ENCODE data around the gene KLRG1.

Gene KLRG1

DNA sequence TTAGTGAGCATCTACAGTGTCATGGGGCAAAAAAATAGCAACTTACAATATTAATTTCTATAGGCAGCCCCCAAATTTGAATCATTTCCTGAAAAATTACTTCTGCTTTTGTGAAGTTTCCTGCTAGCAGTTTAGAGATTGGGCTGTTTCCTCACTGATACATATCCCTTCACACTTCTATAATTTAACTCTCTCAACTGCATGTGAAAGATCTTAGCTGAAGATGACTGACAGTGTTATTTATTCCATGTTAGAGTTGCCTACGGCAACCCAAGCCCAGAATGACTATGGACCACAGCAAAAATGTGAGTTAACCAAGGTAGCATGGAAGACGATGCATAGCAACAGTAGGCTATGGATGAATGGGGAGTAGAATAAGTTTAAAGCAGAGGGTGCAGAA lies at the start of gene KLRG1:
Gene KLRG1, plus strand, starts transcription at position 134 of the 400 bp plus-strand sequence. Its CDS starts 90 bp downstream, at position 224.
- no peak for DNase-seq

DNA sequence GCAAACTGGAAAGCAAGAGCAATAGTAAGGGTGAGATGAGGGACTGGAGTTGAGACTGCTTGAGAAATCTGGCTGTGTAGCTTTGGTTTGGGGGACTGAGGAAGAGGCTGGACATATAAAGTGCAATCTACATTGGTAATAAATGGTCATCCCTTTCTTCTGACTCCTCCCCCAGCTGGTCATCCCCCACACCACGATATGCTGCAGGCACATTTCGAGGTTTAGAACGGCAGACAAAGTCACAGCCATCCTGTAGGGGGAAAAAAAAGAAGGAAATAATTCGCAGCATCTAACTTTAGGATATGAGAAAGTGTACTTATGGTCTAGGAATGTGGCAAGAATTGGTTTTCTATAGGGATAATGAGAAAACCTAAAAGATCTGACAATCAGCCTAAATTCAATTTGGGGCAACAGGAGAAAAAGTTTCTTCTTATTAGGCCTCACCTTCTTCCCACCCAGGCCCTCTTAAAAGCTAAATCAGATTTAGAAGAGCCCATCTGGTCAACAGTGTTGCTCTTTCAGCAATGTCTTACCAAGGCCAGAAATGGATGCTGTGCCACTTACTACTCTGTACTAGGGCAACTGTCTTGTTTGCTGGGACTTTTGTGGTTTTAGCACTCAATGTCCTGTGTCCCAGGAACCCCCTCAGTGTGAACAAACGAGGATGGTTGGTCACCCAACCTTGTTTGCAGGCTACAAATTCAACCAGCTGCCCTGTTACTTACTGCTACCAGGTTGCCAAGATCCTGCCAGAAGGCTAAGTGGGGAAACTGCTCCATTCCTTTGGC lies 47.5 kb upstream of the KLRG1 start:
- DNase-seq: no peak

DNA sequence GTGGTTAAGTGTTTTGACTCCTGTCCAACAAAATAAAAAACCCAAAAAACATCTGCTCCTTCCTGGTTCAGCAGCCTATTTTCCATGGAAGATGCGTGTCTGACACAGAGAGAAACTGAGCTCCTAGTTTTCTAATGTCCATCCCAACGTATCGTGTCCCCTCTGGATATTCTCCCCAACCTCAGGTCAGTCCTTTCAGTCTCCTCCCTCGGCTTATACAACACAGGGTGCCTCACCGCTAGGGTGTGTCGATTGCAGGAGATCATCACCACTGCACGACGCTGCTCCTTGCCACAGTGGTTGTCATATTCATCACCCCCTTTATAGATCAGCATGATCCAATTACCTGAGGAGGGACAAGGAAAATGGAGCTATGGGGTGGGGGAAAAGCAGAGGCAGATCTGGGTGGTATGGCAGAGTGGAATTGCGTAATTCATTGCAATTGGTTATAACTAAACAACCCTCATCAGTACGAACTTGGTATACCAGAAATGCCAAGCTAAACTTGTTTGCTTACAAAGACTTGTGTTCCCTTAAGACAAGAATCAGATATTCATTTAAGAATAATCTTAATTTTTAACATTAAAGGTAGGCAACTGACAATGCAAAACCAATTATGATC lies 45.7 kb upstream of the KLRG1 start:
- no peak for DNase-seq

DNA sequence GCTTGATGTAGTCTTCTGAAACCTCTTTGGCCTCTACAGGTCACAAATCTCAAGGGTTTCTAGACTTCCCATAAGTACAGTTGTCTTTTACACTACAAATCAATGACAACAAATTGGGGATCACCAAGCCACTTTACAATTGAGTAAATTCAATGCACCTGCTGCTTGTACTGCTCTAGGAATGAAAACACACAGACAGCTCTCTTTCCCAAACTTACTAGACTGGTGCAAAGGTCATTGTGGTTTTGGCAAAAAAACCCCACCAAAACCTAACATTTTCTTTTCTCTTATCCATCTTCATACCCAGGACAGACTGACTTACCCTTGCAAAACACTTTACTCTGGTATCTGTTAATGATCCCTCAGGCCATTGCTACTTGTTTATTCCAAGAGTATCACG lies 42.6 kb upstream of the KLRG1 start:
- DNase-seq: no peak

DNA sequence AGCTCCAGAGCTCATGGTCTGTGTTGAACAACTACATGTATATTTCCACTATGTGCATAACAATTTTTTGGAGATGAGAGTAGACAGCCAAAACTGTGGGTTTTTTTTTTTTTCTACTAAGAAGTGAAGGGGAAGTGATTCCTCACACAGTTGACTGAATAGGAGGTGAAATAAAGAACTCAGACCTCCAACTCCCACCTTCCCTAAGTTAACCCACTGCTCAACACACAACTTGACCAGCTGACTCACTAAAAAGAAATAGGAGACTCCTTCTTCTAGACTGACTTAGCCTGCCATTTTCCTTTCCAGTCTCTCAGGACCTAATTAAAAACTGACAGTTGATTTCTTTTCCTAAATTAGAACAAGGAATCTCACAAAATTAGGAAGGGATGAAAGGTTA lies 41.6 kb upstream of the KLRG1 start:
- DNase-seq: no peak

DNA sequence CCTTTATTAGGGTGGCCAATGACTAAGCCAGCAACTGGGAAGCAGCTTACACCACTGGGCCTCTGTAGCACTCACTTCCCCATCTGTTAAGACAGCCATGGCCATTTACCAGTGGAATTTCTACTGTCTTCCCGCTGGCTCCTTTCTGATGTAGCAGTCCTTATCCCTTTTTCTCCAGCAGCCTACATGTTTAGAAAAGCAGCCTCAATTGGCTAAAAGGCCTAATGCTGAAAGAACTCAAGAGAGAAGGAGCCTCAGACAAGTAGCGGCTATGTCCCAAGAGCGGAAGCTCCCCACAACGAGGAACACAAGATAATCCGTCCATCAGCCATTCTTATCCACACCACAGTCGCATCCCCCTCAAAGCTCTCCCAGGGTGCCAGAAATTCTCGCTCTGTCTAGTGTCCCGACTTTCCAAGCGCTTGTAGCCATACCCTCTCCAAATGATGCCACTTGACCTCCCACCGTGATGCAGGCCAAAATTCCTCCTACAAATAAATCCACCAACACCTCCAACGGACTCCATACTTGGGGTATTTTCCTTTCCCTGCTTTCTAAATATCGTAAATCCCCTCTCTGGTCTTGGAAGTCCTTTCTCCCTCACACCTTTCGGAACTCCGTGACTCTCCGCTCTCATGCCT lies 40.5 kb upstream of the KLRG1 start:
- DNase-seq: no peak

DNA sequence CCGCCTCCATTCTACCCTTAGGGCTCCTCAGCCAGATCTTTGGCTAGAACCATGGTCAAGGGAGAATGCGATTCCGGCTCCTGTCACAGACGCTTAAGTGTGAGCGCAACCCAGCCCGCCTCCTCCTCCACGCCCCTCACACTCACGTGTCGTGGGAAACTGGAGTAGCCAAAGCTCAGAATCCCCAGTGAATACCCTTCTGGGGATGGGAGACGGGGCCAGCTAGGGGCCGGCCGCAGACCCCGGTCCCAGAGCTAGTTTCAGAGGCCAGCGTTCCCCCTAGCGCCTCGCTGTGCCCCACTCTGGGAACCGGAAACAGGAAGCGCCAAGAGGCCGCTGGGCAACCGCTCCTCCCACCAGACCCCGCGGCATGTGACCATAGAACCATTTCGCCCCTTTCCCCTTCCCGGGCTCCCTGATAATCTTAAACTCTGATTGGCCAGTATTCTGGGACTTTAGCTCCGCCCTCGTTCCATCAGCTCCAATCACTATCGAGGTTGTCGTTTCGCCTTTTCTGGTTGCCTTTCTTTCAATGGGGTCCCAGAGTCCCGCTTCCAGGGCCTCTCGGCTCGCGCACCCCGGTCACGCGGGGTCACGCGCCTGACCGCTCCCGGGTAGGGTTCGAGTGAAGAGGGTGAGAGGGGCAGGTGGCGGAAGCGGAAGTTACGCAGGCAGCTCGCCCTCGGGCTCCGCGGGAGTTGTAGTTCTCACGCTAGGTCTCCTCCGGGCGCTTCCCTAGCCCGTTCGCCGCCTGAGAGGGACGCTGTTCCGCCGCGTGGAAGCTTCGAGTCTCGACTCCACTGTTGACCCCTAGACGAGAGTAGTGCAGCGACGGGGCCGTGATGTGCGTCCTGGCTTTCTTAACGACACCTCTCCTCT lies 39.8 kb upstream of the KLRG1 start, which contains the start of gene M6PR:
Gene M6PR, minus strand, starts transcription at position 304 of the 879 bp plus-strand sequence. CDS start 3,241 bp downstream, outside the sequence.
- DNase-seq: peak; percentile 82

GRCh38 chr12:8950221-8950527 lies 39.2 kb upstream of the KLRG1 start:
- DNase-seq: no peak

- DNase-seq: no peak
These were observed 38.5 kb upstream of the KLRG1 start for GRCh38 chr12:8950702-8951478.

DNA sequence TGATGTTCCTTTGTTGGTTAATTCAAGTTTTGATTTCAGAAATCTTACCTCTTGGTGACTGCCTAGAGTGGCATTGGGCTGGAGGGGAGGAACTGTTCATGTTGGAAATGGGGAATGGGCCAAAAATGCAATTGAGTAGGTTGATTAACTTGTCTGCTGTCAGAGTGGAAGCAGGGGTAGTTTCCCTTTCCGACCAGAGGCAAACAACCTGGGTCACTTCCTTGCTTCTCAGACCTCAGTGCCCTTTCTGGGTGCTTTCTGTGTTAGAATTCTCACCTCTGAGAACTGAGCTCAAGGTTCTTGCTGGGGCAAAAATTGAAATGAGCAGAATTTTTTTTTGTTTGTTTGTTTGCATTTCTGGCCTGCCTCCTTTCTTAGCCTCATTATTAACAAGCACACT lies 37.6 kb upstream of the KLRG1 start:
- DNase-seq: no peak

DNA sequence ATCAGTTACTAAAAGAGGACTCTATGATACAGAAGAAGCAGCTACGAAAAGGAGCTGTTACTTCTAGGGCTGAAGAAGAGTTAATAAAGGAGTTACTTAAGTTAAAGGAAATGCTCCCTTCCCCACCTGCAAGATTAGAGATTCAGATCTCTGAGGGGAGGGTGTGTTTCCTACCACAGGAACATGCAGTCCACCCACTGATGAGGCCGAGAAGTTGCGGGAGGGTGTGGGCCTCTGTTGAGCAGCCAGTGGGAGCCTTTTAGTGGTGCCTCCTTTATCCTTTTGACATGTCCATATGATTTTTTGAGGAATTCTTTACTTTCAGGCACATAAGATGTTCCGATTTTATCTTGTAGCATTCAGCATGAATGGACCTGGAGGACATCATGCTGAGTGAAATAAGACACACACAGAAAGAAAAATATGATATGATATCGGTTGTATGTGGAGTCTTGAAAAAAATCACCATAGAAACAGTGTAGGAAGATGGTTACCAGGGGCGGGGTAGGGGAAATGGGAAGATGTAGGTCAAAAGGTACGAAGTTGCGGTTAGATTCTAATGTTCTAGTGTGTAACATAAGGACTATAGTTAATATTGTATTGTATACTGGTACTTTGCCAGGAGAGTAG lies 35.5 kb upstream of the KLRG1 start:
- peak; percentile 41 for DNase-seq

DNA sequence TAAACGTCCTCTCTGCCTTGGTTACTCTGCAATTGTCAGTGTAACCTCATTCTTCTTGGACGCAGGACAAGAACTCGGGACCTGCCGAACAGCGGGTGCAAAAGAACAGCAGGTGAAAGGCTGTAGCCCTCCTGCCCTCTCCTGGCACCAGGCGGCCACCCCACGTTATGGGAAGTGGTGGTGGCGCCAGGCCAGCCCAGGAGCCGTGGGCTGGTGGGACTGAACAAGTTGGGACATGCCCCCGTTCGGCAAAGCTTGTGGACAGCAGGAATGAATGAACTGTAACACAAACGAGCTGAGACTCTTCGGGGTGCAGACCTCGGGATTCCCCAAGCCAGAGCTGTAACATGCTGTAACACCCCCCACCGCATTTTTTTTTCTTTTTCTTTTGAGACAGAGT lies 33.3 kb upstream of the KLRG1 start:
- no peak for DNase-seq

DNA sequence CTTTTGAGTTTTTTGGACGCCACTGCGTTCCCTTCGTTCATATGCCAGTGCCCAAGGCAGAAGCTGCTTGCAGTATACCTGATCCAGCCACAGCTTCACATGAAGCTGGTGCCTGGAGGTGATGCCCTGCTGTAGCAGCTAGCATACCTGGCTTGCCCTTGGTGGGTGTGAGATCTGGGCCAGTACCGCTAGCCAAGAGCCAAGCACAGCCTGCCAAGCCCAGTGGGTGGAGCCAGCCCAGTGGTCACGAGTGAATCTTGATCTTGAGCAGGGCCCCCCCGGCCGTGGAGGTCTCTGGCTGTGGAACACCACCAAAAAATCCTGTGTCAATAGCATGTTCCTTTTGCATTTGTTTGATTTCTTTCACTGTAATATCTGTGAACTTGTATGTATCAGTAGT lies 32.6 kb upstream of the KLRG1 start:
- no peak for DNase-seq

DNA sequence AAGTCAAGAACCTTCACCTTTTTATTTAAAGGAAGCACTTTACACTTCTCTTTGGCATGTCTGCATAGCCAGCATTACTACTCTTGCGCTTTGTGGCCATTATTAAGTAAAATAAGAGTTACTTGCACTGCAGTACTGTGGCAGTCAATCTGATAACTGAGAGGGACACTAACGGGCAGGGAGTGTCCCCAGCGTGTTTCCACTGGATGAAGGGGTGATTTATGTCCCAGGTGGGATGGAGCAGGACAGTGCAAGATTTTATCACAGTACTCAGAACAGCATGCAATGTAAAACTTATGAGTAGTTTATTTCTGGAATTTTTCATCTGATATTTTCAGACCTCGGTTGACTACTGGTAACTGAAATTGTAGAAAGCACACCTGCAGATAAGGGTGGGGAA lies 31.8 kb upstream of the KLRG1 start:
- DNase-seq: no peak

GRCh38 chr12:8958066-8958465 lies 31.3 kb upstream of the KLRG1 start:
- no peak for DNase-seq

GRCh38 chr12:8960176-8960575 lies 29.2 kb upstream of the KLRG1 start:
- DNase-seq: no peak

DNA sequence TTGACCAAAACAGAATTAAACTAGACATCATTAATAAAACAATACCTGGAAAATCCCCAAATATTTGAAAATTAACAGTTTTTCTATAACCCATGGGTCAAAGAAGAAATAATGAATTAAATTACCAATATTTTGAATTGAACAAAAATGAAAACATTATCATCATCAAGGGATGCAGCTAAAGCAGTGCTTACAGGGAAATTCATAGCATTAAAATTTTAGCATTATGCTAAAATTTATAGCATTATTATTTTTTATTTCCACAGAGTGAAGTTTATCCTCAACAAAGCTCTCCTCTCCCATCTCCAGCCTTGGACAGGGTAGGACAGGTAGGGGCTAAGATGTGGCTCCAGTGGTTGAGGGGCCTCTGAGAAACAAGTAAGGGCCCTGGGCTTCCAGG lies 20.6 kb upstream of the KLRG1 start:
- DNase-seq: no peak

DNA sequence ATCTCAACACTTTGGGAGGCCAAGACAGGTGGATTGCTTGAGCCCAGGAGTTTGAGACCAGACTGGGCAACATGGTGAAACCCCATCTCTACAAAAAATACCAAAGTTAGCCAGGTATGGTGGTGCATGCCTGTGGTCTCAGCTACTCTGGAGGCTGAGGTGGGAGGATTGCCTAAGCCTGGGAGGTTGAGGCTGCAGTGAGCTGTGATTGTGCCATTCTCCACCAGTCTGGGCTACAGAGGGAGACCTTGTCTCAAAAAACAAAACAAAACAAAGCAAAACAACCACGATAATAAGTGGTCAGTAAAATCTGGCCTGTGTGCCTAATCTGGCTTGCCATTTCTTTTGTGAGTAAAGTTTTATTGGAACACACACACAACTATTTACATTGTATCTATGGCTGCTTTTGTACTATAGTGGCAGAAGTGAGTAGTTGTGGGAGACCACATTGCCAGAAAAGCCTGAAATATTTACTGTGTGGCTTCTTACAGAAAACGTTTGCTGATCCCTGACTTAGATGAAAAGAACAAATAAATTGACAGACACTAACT lies 19.4 kb upstream of the KLRG1 start:
- DNase-seq: no peak

- DNase-seq: no peak
These were observed 18.9 kb upstream of the KLRG1 start for GRCh38 chr12:8970432-8970831.

GRCh38 chr12:8980137-8980536 lies 9.2 kb upstream of the KLRG1 start:
- no peak for DNase-seq

DNA sequence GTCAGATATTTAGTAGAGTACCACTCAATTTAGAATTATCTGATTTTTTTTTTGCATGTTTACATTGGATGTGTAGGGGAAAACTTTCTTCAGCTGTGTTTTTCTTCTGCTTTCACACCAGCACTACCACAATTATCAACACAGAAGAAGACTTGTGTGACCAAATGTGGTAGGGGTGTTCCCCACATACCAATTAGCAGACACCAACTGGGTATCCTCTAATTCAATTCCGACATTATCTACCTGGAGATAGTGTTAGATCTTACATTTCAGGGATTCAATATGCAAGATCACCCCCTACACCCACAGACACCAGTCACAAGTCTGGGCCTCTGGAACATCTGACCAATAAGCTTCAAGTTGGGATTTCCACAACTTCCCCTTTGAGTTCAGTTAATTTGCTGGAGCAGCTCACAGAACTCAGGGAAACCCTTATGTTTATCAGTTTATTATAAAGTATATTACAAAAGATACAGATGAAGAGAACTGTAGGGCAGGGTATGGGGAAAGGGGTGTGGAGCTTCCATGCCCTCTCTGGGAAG lies 4.1 kb upstream of the KLRG1 start:
- no peak for DNase-seq
